Measurements from ENCODE around the gene HABP4.

Gene HABP4

GRCh38 chr9:96524764-96525163 lies 74.8 kb downstream of the HABP4 start:
- DNase-seq, result no peak

DNA sequence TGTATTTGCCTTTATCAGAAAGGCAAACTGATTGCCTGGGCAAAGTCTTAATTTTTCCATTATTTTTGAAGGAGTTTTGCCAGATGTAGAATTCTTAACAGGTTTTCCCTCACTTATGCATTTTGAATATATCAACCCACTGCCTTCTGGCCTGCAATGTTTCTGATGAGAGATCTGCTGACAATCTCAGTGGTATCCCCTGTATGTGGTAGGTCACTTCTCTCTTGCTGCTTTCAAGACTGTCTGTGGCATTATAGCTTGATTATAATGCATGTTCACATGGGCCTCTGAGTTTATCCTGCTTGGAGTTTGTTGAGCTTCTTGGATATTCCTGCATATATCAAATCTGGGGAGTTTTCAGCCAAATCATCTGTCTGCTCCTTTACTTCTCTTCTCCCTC lies 82.2 kb downstream of the HABP4 start:
- no peak for DNase-seq

DNA sequence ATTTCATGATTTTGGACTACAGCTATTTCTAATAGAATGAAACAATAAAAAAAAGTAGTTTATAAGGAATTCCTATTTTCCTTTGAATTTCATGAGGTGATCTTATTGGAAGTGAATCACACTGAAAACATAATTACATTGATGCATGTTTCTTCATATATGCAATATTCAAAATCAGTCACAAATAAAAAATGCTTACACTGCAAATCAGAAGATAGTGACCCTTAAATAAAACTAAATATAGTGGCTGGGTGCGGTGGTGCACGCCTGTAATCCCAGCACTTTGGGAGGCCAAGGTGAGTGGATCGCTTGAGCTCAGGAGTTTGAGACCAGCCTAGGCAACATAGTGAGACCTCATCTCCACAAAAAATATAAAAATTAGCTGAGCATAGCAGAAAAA lies 90.1 kb downstream of the HABP4 start:
- no peak for DNase-seq

All from stimulated activated CD4-positive, alpha-beta T cell treated with anti-CD3 and anti-CD28 coated beads, Interleukin-12 subunit alpha, Interleukin-12 subunit beta, amount 100 ng/mL, for 4 hours (primary cell).